RWPE2 (cell line): ENCODE data around the gene SLC12A4.

Experiments used
- ATAC-seq: fragments of 200-7000 bp; cut with Tn5 transposase; 3 replicates; pipeline ENCODE4 v1.9.1; 2021; ENCODE audit warnings: low read depth
- DNase-seq: peaks from one replicate; pipeline ENCODE4 v3.0.0-alpha.2; 2020; ENCODE audit warnings: low spot score
- H3K27ac ChIP-seq: fragments of 450-650 bp; 2 replicates; pipeline ENCODE4 v1.5.1; 2017; ENCODE audit warnings: mild to moderate bottlenecking; ENCODE audit not compliant: poor library complexity, severe bottlenecking
- H3K27me3 ChIP-seq: fragments of 250-450 bp; sonication (Bioruptor Pico); 2 replicates; pipeline ENCODE4 v1.5.1; 2021; ENCODE audit warnings: mild to moderate bottlenecking, moderate library complexity; ENCODE audit not compliant: insufficient read depth, poor library complexity, severe bottlenecking
- H3K36me3 ChIP-seq: fragments of 250-450 bp; sonication (Bioruptor Pico); 2 replicates; pipeline ENCODE4 v1.5.1; 2020; ENCODE audit warnings: low read depth, mild to moderate bottlenecking, moderate library complexity
- H3K4me1 ChIP-seq: fragments of 250-450 bp; sonication (Bioruptor Pico); 2 replicates; pipeline ENCODE4 v1.5.1; 2021; ENCODE audit warnings: mild to moderate bottlenecking, moderate library complexity; ENCODE audit not compliant: insufficient read depth, poor library complexity, severe bottlenecking
- H3K4me3 ChIP-seq: fragments of 250-450 bp; sonication (Bioruptor Pico); 2 replicates; pipeline ENCODE4 v1.5.1; 2021; ENCODE audit warnings: mild to moderate bottlenecking, moderate library complexity; ENCODE audit not compliant: severe bottlenecking
- H3K9me3 ChIP-seq: fragments of 250-450 bp; sonication (Bioruptor Pico); 2 replicates; pipeline ENCODE4 v1.5.1; 2021; ENCODE audit warnings: mild to moderate bottlenecking, moderate library complexity; ENCODE audit not compliant: severe bottlenecking
- CTCF ChIP-seq: fragments of 450-650 bp; IDR thresholded peaks from one replicate; pipeline ENCODE4 v1.5.1; 2017; ENCODE audit warnings: mild to moderate bottlenecking, moderate library complexity; ENCODE audit not compliant: poor library complexity, severe bottlenecking

Gene SLC12A4

GRCh38 chr16:67967958-67968399 is 458 bp downstream of the SLC12A4 start:
- Histone ChIP-seq H3K4me3 (peak overlapping the region; percentile 77), H3K36me3 (peaks cover 22% of the 10 kb centered on the region), H3K27ac (peak overlapping the region; percentile 77), H3K27me3 (no peaks in the 10 kb centered on the region), H3K4me1 (peaks cover 16% of the 10 kb centered on the region), H3K9me3 (no peaks in the 10 kb centered on the region)
- peak; percentile 4; the same call in 2 of the 3 replicates for ATAC-seq
- TF ChIP-seq CTCF, result no peak
- no peak for DNase-seq

GRCh38 chr16:67967183-67967957 is 1.1 kb downstream of the SLC12A4 start:
- peak overlapping the region; percentile 77 for H3K27ac ChIP-seq
- ATAC-seq (peak; percentile 4; the same call in 2 of the 3 replicates), DNase-seq (no peak)
- H3K9me3 ChIP-seq, result no peaks in the 10 kb centered on the region
- H3K4me1 ChIP-seq, result peaks cover 16% of the 10 kb centered on the region
- no peaks in the 10 kb centered on the region for H3K27me3 ChIP-seq
- H3K36me3 ChIP-seq, result peaks cover 28% of the 10 kb centered on the region
- peak overlapping the region; percentile 77 for H3K4me3 ChIP-seq
- no peak for TF ChIP-seq CTCF

- peak; percentile 75 for DNase-seq
- Histone ChIP-seq H3K36me3 (peaks cover 33% of the 10 kb centered on the region), H3K4me3 (peak overlapping the region; percentile 77), H3K27me3 (no peaks in the 10 kb centered on the region), H3K4me1 (peaks cover 22% of the 10 kb centered on the region), H3K9me3 (no peaks in the 10 kb centered on the region), H3K27ac (peak overlapping the region; percentile 77)
- peak; percentile 48 for ATAC-seq
- TF ChIP-seq CTCF, result no peak
Observed at GRCh38 chr16:67966549-67967182, 1.8 kb downstream of the SLC12A4 start.

- ATAC-seq (peak; percentile 15; the same call in 1 of the 3 replicates), DNase-seq (no peak)
- peak overlapping the region; percentile 77 for H3K4me3 ChIP-seq
Observed at GRCh38 chr16:67965668-67966548, 2.5 kb downstream of the SLC12A4 start.

More at GRCh38 chr16:67965668-67966548, 2.5 kb downstream of the SLC12A4 start:
- peak overlapping the region; percentile 77 for H3K27ac ChIP-seq
- no peak for TF ChIP-seq CTCF
- H3K4me1 ChIP-seq, result peaks cover 28% of the 10 kb centered on the region
- peaks cover 38% of the 10 kb centered on the region for H3K36me3 ChIP-seq
- no peaks in the 10 kb centered on the region for H3K27me3 ChIP-seq
- H3K9me3 ChIP-seq, result no peaks in the 10 kb centered on the region
